ENCODE results near the gene DYRK1A.

The DYRK1A gene

DNA sequence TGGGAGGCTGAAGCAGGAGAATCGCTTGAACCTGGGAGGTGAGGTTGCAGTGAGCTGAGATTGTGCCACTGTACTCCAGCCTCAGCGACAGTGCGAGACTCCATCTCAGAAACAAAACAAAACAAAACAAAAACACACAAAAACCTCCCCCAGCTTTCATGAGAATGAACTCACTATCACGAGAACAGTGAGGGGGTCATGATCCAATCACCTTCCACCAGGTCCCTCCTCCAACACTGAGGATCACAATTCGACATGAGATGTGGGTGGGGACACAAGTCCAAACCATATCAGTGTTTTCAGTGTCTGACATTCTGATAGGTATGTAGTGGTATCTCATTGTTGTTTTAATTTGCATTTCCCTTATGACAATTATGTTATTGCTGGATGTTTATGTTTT is 31.5 kb upstream of the DYRK1A start:
- no peak overlapping the region for H3K4me3 ChIP-seq (ENCODE audit: low read depth, low read length)
- DNase-seq (ENCODE audit: low read depth): no peak
- TF ChIP-seq, protein P1, sequence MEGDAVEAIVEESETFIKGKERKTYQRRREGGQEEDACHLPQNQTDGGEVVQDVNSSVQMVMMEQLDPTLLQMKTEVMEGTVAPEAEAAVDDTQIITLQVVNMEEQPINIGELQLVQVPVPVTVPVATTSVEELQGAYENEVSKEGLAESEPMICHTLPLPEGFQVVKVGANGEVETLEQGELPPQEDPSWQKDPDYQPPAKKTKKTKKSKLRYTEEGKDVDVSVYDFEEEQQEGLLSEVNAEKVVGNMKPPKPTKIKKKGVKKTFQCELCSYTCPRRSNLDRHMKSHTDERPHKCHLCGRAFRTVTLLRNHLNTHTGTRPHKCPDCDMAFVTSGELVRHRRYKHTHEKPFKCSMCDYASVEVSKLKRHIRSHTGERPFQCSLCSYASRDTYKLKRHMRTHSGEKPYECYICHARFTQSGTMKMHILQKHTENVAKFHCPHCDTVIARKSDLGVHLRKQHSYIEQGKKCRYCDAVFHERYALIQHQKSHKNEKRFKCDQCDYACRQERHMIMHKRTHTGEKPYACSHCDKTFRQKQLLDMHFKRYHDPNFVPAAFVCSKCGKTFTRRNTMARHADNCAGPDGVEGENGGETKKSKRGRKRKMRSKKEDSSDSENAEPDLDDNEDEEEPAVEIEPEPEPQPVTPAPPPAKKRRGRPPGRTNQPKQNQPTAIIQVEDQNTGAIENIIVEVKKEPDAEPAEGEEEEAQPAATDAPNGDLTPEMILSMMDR (IDR thresholded peaks at IDR 0.05; ENCODE audit: low read depth, low read length): no peak
- TF ChIP-seq MYC (IDR thresholded peaks at IDR 0.05; ENCODE audit: low read depth, low read length) (no peak), POLR2A (IDR thresholded peaks at IDR 0.05; ENCODE audit: extremely low read depth, insufficient read length) (no peak)
- TF ChIP-seq, protein P2, sequence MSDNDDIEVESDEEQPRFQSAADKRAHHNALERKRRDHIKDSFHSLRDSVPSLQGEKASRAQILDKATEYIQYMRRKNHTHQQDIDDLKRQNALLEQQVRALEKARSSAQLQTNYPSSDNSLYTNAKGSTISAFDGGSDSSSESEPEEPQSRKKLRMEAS (IDR thresholded peaks at IDR 0.05; ENCODE audit: low read depth, low read length): no peak

GRCh38 chr21:37337179-37337578 is 29.4 kb upstream of the DYRK1A start:
- no peak overlapping the region for H3K4me3 ChIP-seq (ENCODE audit: low read depth, low read length)
- no peak for DNase-seq (ENCODE audit: low read depth)
- TF ChIP-seq, protein P1 (IDR thresholded peaks at IDR 0.05; ENCODE audit: low read depth, low read length): no peak
- TF ChIP-seq POLR2A (IDR thresholded peaks at IDR 0.05; ENCODE audit: extremely low read depth, insufficient read length) (no peak), MYC (IDR thresholded peaks at IDR 0.05; ENCODE audit: low read depth, low read length) (no peak)
- TF ChIP-seq, protein P2 (IDR thresholded peaks at IDR 0.05; ENCODE audit: low read depth, low read length): no peak

GRCh38 chr21:37337831-37338230 is 28.7 kb upstream of the DYRK1A start:
- no peak overlapping the region for H3K4me3 ChIP-seq (ENCODE audit: low read depth, low read length)
- DNase-seq (ENCODE audit: low read depth): no peak
- TF ChIP-seq POLR2A (IDR thresholded peaks at IDR 0.05; ENCODE audit: extremely low read depth, insufficient read length) (no peak), MYC (IDR thresholded peaks at IDR 0.05; ENCODE audit: low read depth, low read length) (no peak)
- TF ChIP-seq, protein P2 (IDR thresholded peaks at IDR 0.05; ENCODE audit: low read depth, low read length): no peak
- TF ChIP-seq, protein P1 (IDR thresholded peaks at IDR 0.05; ENCODE audit: low read depth, low read length): no peak

GRCh38 chr21:37338671-37339551 is 27.7 kb upstream of the DYRK1A start:
- H3K4me3 ChIP-seq (ENCODE audit: low read depth, low read length): no peak overlapping the region
- no peak for TF ChIP-seq POLR2A (IDR thresholded peaks at IDR 0.05; ENCODE audit: extremely low read depth, insufficient read length)
- TF ChIP-seq, protein P1 (IDR thresholded peaks at IDR 0.05; ENCODE audit: low read depth, low read length): no peak
- TF ChIP-seq, protein P2 (IDR thresholded peaks at IDR 0.05; ENCODE audit: low read depth, low read length): no peak
- no peak for TF ChIP-seq MYC (IDR thresholded peaks at IDR 0.05; ENCODE audit: low read depth, low read length)
- peak; percentile 34 for DNase-seq (ENCODE audit: low read depth)

- no peak overlapping the region for H3K4me3 ChIP-seq (ENCODE audit: low read depth, low read length)
- TF ChIP-seq, protein P1 (IDR thresholded peaks at IDR 0.05; ENCODE audit: low read depth, low read length): no peak
- TF ChIP-seq POLR2A (IDR thresholded peaks at IDR 0.05; ENCODE audit: extremely low read depth, insufficient read length) (no peak), MYC (IDR thresholded peaks at IDR 0.05; ENCODE audit: low read depth, low read length) (no peak)
- TF ChIP-seq, protein P2 (IDR thresholded peaks at IDR 0.05; ENCODE audit: low read depth, low read length): no peak
- no peak for DNase-seq (ENCODE audit: low read depth)
Measured at GRCh38 chr21:37339552-37339939, 27.0 kb upstream of the DYRK1A start.

Measured in NB4 (cell line).